Activated CD4-positive, CD25-positive, alpha-beta regulatory T cell treated with anti-CD3 and anti-CD28 coated beads, Interleukin-2, amount 50 U/mL, for 24 hours (primary cell): Measurements from ENCODE around the gene RASD1.
"Not testable (repeated sequence)": the region's sequence is repeated elsewhere in the genome, so short reads cannot be mapped to it uniquely, and the experiment has no call there.

Source experiments
- ATAC-seq, 2 donors: fragments of 150-1000 bp; cut with Tn5 transposase; one replicate each; pipeline ENCODE4 v1.10.0; 2021; ENCODE audit warnings: mild to moderate bottlenecking in 1 of 2, moderate library complexity in 1 of 2

RASD1 gene

GRCh38 chr17:17495536-17496188 is 533 bp downstream of the RASD1 start:
- ATAC-seq: no peak

DNA sequence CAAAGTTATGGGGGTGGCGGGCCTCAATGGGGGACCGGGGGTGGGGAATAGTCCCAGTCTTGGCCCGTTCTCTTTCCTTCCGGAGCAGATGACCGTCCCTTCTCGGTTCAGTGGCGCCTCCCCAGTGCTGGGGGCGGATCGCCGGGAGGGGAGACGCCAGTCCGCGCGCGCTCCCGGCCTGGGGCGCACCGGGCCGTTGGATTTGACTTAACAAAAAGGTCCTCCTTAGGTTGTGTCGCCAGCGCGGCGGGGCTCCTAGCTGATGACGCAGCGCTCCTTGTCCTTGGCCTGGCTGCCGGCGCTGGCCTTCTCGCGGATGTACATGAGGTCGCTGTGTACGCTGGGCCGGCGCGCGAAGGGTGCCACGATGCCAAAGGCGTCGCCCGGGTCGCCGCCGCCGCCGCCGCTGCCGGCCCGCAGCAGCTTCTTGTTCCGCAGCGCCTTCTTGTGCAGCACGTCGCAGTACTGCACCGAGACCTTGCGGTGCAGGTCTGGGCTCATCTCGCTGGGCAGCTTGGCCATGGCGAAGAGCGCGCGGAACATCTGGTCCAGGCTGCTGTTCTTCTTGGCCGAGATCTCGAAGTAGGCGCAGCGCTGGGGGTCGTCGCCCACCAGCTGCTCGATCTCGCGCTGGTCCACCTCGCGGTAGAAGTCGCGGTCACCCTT is 1.2 kb downstream of the RASD1 start:
- ATAC-seq: no peak

GRCh38 chr17:17494499-17494869 is 1.7 kb downstream of the RASD1 start:
- ATAC-seq: no peak

DNA sequence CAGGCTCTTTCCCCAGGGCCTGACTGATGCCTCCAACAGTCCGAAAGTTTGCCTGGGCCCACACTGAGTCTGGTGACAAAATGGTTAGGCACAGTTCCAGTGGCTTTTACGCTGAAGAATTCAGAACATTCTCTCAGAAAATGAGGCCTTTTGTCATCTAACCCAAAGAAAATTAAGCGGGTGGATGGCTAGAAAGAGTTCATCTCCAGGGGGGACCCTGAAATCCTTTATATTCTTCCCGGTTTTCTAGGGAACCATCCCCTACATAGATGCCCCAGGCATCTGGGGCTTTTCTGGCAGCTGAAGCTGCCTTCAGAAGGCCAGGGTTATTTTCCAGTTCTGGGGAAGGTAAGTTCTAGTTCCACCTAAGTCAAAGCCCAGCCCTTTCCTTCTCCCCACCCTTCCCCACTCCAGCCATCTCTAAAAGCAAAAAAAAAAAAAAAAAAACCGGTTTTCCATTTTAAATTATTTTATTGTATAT is 2.2 kb downstream of the RASD1 start:
- ATAC-seq: no peak

- no peak for ATAC-seq
Measured at GRCh38 chr17:17493249-17493985, 2.8 kb downstream of the RASD1 start.

DNA sequence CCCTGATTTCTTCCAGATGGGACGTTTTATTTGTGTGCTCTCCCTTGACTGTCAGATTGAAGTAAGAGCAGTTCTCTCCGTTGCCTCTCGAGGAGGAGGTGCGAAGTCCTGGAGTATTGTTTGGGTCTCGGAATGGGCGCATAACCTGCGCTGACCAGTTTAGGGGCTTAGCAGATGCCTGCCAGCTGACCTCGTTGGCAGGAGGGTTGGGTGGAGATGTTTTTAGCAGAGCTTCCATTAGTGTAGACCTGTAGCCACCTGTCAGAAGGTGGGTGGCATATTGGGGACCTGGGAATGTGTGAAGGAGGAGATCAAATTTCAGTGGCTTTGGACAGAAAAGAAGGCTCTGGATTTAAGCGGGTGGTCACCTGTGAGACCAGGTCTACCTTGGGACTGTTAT is 3.6 kb downstream of the RASD1 start:
- no peak for ATAC-seq

DNA sequence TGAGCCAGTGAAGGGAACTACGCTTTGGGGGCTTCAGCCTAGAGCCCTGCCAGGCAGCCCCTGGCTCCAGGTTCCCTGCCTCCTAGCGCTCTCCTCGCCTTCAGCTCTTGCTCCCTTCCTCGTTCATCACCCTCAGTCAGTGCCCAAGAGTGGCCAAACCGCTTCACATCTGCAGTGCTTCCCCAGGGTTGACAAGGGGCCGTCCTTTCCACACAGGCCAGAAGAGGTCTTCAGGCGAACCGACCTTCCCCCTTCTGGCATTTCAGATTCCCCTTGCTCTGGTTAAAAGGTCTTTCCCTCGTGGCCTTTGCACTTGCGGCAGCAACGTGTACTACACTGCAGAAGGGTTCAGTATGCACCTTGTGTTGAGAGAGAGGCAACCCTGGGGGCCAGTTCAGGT is 4.1 kb downstream of the RASD1 start:
- ATAC-seq: no peak

DNA sequence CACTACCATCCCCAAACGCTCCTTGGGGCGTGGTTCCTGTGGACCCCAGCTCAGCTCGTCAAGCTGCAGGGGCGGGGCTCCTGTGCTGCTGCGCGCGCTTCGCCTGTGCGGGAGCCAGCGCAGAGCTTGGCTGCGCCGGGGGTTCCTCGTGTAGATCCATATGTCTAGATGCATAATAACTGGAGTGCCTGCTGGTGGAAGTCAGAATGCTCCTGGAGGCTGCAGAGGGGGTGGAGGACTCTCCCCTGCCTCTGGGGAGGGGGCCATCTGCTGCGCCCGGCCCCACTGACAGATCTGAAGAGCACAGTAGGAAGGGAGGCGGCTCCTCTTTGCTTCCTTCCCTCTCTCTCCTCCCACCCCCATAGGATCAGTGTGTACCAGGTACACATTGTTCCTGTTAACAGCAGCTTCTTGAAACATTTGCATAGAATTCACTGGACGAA is 4.6 kb downstream of the RASD1 start:
- no peak for ATAC-seq

DNA sequence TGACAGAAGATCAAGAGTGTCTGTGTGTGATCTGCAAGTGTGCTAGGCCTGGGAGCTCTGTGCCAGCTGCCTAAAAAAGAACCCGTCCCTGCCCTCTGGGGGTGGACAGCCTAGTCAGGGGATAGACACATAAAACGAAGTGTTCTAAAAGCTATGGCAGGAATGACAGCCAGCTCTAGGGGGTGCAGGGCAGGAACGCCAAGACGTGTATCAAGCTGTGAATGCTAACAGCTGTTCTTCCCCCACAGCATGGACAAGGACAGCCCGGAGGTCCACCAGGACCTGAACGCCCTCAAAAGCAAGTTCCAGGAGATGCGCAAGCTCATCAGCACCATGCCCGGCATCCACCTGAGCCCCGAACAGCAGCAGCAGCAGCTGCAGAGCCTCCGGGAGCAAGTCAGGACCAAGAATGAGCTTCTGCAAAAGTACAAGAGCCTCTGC is 5.1 kb downstream of the RASD1 start:
- no peak for ATAC-seq

DNA sequence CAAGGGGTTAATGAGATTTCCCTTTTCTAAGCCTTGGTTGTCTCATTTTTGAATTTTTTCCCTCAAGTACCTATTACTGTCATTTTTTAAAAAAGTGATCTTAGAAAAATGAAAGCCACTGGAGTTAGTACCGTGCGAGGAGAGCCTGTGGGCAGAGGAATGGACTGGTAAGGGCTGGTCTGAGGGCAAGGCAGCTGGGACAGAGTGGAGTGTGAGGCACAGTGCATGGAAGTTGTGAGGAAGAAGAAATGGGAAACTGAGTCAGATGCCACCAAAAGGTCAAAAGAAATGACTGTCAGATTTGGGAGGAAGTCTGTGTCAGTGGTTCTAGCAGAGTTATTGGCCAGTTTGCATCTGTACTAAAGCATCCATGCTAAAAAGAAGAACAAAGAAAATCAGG is 8.2 kb downstream of the RASD1 start:
- no peak for ATAC-seq

- ATAC-seq: not testable (repeated sequence)
Measured at GRCh38 chr17:17486416-17486815, 9.8 kb downstream of the RASD1 start.

GRCh38 chr17:17485420-17485819 is 10.8 kb downstream of the RASD1 start:
- ATAC-seq: no peak

GRCh38 chr17:17484451-17484899 is 11.7 kb downstream of the RASD1 start:
- ATAC-seq: peak; percentile 95 to 96

DNA sequence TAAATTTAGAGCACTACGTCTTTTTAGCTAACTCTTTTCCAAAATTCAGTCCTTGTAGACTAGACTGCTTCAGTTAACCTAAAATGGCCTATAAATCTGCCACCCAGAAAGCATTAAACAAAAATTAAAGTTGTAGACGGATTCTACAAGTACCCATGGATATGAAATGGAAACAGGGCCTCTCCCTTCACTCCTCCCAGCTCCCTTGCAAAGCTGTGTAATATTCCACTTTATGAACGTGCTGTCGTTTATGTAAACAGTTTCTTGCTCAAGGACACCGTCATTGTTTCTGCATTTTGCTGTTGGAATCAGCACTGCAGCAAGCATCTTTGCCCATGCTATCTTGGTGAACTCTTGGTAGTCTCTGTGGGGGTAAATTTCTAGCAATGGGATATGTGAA is 14.3 kb downstream of the RASD1 start:
- no peak for ATAC-seq

DNA sequence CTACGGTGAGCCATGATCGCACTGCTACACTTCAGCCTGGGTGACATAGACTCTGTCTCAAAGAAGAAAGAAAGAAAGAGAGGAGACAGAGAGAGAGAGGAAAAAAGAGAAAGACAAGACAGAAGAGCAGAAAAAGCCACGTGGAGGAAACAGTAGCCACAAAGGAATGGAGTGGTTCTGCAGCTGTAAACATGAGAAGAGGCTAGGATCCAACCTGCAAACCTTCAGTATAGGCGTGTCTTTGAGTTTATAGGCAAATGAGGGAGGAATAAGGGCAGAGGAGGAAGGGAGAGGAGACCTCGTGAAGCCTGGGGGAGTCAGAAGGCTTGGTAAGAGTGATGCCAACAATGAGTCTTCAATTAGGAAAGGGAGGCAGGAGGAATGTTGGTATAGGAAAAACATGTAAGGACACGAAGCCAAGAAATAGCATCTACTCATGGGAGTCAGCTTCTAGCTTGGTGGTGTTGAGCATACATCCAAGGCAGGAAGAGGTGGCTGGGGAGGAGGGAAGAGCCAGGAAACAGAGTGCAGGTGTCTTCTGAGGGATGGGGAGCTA is 15.5 kb downstream of the RASD1 start:
- no peak for ATAC-seq

- no peak for ATAC-seq
Measured at GRCh38 chr17:17479209-17479608, 17.0 kb downstream of the RASD1 start.

DNA sequence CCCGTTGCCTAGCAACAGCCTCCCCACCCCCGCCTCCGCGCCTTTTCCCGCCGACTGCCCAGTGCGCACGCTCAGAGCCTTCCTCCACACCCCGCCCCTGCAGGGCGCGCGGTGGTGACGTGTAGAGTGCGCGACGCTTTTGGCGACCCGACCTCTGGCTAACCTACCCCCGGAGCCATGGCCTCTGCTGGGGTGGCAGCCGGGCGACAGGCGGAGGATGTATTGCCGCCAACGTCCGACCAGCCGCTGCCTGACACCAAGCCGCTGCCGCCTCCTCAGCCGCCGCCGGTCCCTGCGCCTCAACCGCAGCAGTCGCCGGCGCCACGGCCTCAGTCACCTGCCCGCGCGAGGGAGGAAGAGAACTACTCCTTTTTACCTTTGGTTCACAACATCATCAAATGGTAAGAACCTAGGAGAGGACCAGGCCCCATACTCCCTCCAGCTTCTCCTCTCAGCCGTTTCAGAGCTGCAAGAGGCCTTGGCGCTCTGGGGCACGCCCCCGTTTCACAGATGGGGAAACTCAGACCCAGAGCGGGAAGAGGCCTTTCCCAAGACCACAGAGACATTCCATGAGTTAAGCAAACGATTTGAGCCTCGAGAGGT is 19.2 kb downstream of the RASD1 start, which contains the start of gene MED9:
Gene MED9, plus strand, starts transcription at position 136 of the 603 bp plus-strand sequence. Its CDS starts 42 bp downstream, at position 178.
- ATAC-seq: peak; percentile 92 to 95

DNA sequence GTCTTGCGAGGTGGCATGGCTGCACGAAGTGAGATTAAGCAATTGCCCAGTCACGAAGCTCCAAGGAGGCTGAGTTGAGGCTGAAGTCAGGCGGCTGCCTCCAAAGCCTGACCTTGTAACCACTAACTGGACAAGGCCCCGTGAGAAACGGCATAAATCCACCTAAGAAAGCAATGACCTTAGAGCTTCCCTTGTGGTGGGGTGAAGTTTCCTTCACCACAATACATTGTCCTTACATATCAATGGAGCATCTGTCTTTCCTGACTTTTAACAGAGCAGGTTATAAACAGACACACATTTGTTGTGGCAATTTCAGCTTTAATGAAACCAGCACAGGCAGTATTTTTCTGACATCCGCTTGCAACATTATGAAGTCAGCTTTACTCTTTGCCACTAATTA is 21.9 kb downstream of the RASD1 start:
- ATAC-seq: no peak

DNA sequence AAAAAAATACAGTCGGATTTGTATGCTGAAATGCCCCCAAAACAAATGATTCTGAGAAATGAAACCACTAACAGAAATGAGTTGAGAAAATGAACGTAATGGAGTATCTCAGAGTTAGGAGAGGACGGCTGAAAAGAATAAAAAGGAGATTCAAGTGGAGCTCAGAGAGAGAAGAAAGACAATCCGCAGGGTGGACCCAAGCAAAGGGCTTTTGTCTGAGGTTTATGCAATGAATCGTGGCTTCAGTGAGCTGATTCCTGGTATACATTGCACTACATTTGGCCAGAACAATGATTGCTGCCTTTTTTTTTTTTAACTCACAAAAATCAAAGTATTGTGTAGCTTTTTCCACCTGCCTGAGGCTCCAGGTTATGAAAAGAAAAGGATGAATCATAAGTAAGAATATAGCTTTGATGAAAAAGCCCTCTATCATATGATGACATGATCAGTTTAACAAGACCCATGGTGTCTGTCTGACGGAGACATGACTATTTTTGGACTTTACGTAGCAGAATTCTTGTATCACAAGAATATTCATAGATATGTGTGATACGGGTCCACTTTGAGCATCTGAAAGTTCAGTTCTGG is 23.8 kb downstream of the RASD1 start:
- no peak for ATAC-seq

DNA sequence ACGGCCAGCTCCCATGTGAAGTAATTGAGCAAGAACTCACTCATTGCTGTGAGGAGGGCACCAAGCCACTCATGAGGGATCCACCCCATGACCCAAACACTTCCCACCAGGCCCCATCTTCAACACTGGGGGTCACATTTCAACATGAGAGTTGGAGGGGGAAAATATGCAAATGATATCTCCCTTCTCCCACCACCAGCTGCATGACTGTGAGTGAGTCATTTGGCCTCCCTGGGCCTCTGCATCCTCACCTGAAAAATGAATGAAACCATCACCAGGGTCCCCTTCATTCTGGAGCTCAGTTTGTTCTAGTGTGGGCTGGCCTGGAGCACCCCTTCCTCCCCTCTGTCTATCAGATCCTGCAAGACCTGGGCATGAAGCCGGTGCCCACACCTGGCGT is 26.2 kb downstream of the RASD1 start:
- ATAC-seq: no peak

DNA sequence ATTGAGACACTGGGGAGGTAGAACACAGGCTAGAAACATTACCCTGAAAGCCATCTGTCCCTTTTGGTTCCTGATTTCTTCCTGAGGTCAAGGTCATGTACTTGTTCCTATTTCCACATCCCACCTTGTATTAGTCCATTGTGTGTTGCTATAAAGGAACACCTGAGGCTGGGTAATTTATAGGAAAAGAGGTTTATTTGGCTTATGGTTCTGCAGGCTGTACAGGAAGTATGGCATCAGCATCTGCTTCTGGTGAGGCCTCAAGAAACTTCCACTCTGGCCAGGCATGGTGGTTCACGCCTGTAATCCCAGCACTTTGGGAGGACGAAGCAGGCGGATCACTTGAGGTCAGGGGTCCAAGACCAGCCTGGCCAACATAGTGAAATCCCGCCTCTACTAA is 26.8 kb downstream of the RASD1 start:
- no peak for ATAC-seq

- no peak for ATAC-seq
Measured at GRCh38 chr17:17468217-17469010, 27.8 kb downstream of the RASD1 start.
